Uterus (tissue), 2 donors: ENCODE results near the gene BIN2.

ENCODE experiments used
- CTCF ChIP-seq, 4 experiments: fragments of 200-600 bp in 2 of 4; fragments of 450-650 bp in 2 of 4; sonication (generic) in 2 of 4; IDR thresholded peaks; one replicate each; pipeline ENCODE4 v1.5.1; 2016 to 2019; ENCODE audit warnings: antibody characterized with exemption in 4 of 4, mild to moderate bottlenecking in 2 of 4, moderate library complexity in 1 of 4
- POLR2A ChIP-seq, 2 donors: fragments of 450-650 bp; IDR thresholded peaks; one replicate each; pipeline ENCODE4 v1.6.1; 2016; ENCODE audit warnings: antibody characterized with exemption in 2 of 2, mild to moderate bottlenecking in 1 of 2, moderate library complexity in 1 of 2

GRCh38 chr12:51318846-51319599 lies 5.0 kb downstream of the BIN2 start:
- no peak for TF ChIP-seq CTCF (IDR thresholded peaks at IDR 0.05)
- TF ChIP-seq POLR2A (IDR thresholded peaks at IDR 0.05) = no peak
